HUES64 (cell line): ENCODE data around the gene SDC1.
"Not testable (repeated sequence)": the region's sequence is repeated elsewhere in the genome, so short reads cannot be mapped to it uniquely, and the experiment has no call there.

ENCODE experiments used
- H3K27ac ChIP-seq: 2 replicates; pipeline ENCODE4 v1.7.0; 2013; ENCODE audit warnings: low read depth, low read length, inconsistent platforms
- H3K27me3 ChIP-seq: 2 replicates; pipeline ENCODE4 v1.6.1; 2013; ENCODE audit warnings: mild to moderate bottlenecking, low read length; ENCODE audit not compliant: insufficient read depth
- H3K36me3 ChIP-seq: 2 replicates; pipeline ENCODE4 v1.6.1; 2013; ENCODE audit warnings: mild to moderate bottlenecking, low read length; ENCODE audit not compliant: insufficient read depth
- H3K4me1 ChIP-seq: 2 replicates; pipeline ENCODE4 v1.6.1; 2013; ENCODE audit warnings: mild to moderate bottlenecking, low read length, moderate library complexity; ENCODE audit not compliant: insufficient read depth
- H3K4me3 ChIP-seq: 2 replicates; pipeline ENCODE4 v1.5.1; 2013; ENCODE audit warnings: mild to moderate bottlenecking, low read length, moderate library complexity
- H3K9ac ChIP-seq: 2 replicates; pipeline ENCODE4 v1.6.1; 2013; ENCODE audit warnings: mild to moderate bottlenecking, low read depth, low read length
- H3K9me3 ChIP-seq: 2 replicates; pipeline ENCODE4 v1.6.1; 2013; ENCODE audit warnings: low read depth, low read length; ENCODE audit not compliant: insufficient read depth
- WGBS: fragments of 150-250, 120-280 bp; methylation state at CpG from one replicate; pipeline ENCODE4 v1.1.7; 2013; ENCODE audit warnings: missing lambda C conversion rate; 5-methylcytosine and 5-hydroxymethylcytosine counted together

The SDC1 gene

DNA sequence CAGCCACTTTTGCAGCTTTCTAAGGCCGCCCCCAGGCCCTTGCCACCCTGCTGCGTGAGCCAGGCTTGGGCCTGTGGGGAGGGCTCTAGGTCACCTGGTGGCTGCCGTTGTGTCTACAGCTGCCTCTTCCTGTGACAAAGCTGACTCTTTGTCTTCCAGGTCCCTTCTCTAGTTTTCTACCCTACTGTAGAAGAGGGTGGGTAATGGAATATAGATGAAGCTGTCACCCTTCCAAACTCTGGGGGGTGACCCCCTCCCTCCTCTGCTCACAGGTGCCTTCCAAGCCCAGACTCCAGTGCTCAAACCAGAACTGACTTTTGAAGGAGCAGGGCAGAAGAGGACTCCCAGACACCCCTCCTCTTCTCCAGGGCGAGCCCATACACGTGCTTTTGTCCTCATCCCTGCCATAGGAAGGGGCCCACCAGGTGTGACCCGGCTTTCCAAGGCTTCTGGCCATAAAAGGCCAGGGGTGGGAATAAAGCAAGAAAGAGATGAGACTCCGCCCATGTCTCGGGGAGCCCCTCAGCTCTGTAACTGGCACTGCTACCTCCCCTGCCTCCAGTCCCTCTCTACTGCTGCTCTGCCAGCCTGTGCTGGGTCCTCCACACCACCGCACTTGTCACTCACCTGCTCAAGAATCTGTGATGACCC lies 17.9 kb upstream of the SDC1 start:
- H3K9ac ChIP-seq = no peak overlapping the region
- H3K4me3 ChIP-seq = no peak overlapping the region
- peaks cover 7% of the 10 kb centered on the region; the same call in 1 of the 2 replicates for H3K4me1 ChIP-seq
- H3K27me3 ChIP-seq = no peaks in the 10 kb centered on the region
- H3K27ac ChIP-seq = no peak overlapping the region
- WGBS = 75% methylated on average over 9 of the region's 9 CpGs
- no peaks in the 10 kb centered on the region for H3K9me3 ChIP-seq
- peaks cover 5% of the 10 kb centered on the region; the same call in 1 of the 2 replicates for H3K36me3 ChIP-seq

GRCh38 chr2:20241973-20242726 lies 17.2 kb upstream of the SDC1 start:
- Histone ChIP-seq H3K9ac (no peak overlapping the region), H3K4me3 (no peak overlapping the region), H3K9me3 (no peaks in the 10 kb centered on the region), H3K4me1 (peaks cover 7% of the 10 kb centered on the region; the same call in 1 of the 2 replicates), H3K36me3 (peaks cover under 1% of the 10 kb centered on the region; the same call in 1 of the 2 replicates), H3K27me3 (no peaks in the 10 kb centered on the region), H3K27ac (no peak overlapping the region)
- WGBS = 93% methylated on average over 40 of the region's 43 CpGs

- H3K27ac ChIP-seq, H3K9ac ChIP-seq, H3K36me3 ChIP-seq, H3K4me3 ChIP-seq, H3K9me3 ChIP-seq, H3K27me3 ChIP-seq: not testable (repeated sequence)
- H3K4me1 ChIP-seq = peaks cover 12% of the 10 kb centered on the region
- 95% methylated on average over 6 of the region's 6 CpGs for WGBS
Measured at GRCh38 chr2:20240291-20240690, 15.4 kb upstream of the SDC1 start.

DNA sequence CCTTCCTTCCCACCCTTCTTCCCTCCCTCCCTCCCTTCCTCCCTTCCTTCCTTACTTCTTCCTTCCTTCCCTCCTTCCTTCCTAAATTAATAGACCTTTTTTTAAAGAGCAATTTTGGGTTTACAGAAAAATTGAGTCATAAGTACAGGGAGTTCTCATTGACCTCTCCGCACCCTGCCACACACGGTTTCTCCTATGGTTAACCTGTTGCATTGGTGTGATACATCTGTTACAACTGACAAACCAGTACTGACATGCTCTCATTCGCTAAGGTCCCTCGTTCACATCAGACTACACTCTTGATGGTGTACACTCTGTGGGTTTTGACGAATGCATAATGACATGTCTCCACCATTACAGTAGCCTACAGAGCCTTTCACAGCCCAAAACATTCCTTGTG lies 11.6 kb upstream of the SDC1 start:
- WGBS = 88% methylated on average over 5 of the region's 5 CpGs
- no peaks in the 10 kb centered on the region for H3K27me3 ChIP-seq
- peaks cover 12% of the 10 kb centered on the region for H3K4me1 ChIP-seq
- H3K36me3 ChIP-seq = no peaks in the 10 kb centered on the region
- H3K4me3 ChIP-seq = no peak overlapping the region
- H3K27ac ChIP-seq = no peak overlapping the region
- no peak overlapping the region for H3K9ac ChIP-seq
- H3K9me3 ChIP-seq = no peaks in the 10 kb centered on the region

DNA sequence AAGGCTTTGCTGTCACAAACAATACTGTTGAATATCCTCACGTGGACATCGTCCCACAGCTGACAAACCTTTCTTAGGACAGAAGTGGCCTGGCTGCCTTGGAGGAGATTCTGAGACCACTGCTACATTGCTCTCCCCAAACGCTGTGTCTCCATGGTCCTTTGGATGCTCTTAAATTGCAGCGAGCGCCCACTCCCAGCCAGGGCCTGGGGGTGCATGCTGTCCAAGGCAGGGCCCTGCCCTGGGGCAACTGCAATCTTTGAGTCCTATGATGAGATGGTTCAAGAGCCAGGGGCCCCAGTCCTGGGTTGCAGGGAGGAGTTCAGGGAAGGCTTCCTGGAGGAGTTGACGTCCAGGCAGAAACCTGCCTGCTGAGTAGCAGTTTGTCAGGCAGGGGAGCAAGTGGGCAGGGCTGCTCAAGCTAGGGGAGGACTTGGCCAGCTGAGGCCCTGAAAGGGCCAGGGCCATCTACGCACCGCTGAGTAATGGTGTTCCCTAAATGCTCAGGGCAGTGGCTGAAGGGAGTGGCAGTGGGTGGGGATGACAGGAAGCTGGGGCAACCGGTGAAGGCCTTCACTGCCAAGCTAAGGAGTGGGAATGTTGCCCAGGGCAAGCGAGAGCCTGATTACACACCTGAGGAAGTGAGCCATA lies 10.8 kb upstream of the SDC1 start:
- H3K4me3 ChIP-seq = no peak overlapping the region
- no peaks in the 10 kb centered on the region for H3K9me3 ChIP-seq
- no peaks in the 10 kb centered on the region for H3K36me3 ChIP-seq
- 87% methylated on average over 10 of the region's 10 CpGs for WGBS
- peaks cover 13% of the 10 kb centered on the region for H3K4me1 ChIP-seq
- no peaks in the 10 kb centered on the region for H3K27me3 ChIP-seq
- no peak overlapping the region for H3K27ac ChIP-seq
- no peak overlapping the region for H3K9ac ChIP-seq

DNA sequence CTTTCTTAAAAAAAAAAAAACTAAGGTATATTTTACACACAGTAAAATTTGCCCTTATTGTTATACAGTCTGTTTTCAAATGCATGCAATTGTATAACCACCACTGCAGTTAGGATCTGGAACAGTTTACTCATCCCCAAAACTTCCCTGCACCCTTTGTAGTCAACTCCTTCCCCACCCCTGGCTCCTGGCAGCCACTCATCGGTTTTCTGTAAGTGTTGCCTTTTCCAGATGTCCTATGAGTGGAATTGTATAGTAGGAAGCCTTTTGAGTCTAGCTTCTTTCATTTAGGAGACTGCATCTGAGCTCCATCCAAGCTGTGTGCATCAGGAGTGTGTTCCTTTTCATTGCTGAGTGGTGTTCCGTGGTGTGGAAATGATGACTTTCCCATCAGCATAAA lies 9.7 kb upstream of the SDC1 start:
- H3K27ac ChIP-seq, H3K9me3 ChIP-seq: not testable (repeated sequence)
- 92% methylated on average over 2 of the region's 2 CpGs for WGBS

GRCh38 chr2:20232837-20233207 lies 7.9 kb upstream of the SDC1 start:
- Histone ChIP-seq H3K9me3 (no peaks in the 10 kb centered on the region), H3K27ac (no peak overlapping the region), H3K4me1 (peaks cover 13% of the 10 kb centered on the region), H3K27me3 (no peaks in the 10 kb centered on the region), H3K4me3 (no peak overlapping the region), H3K36me3 (no peaks in the 10 kb centered on the region), H3K9ac (no peak overlapping the region)
- whole genome bisulfite sequencing = 91% methylated on average over 5 of the region's 5 CpGs

More for the DNA sequence above, 9.7 kb upstream of the SDC1 start:
- peaks cover 13% of the 10 kb centered on the region for H3K4me1 ChIP-seq
- H3K36me3 ChIP-seq, H3K9ac ChIP-seq, H3K27me3 ChIP-seq, H3K4me3 ChIP-seq: not testable (repeated sequence)

GRCh38 chr2:20231598-20232026 lies 6.7 kb upstream of the SDC1 start:
- no peak overlapping the region for H3K27ac ChIP-seq
- WGBS = 53% methylated on average over 6 of the region's 6 CpGs

DNA sequence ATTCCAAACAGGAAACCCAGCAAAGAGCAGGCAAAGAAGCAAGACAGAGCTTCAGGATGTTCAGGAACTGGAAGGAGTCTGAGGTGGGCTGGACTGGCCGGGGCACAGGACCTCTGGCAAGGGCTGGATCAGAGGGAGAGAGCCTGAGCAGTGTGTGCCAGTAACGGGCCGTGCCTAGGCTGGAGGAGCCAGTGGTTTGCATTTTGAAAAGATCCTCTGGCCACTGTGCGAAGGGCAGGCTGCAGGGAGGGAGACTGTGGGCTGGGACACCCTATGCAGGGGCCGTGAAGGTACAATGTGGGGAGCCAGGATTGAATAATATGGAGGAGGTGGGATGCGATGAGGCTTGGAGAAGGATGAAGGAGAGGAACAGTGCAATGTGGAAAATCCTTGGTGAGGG lies 6.2 kb upstream of the SDC1 start:
- no peak overlapping the region for H3K9ac ChIP-seq
- no peak overlapping the region for H3K4me3 ChIP-seq
- H3K9me3 ChIP-seq = no peaks in the 10 kb centered on the region
- peaks cover 7% of the 10 kb centered on the region for H3K4me1 ChIP-seq
- H3K27ac ChIP-seq = no peak overlapping the region
- WGBS = 86% methylated on average over 6 of the region's 6 CpGs
- H3K36me3 ChIP-seq = no peaks in the 10 kb centered on the region
- peaks cover 3% of the 10 kb centered on the region for H3K27me3 ChIP-seq

More at GRCh38 chr2:20231598-20232026, 6.7 kb upstream of the SDC1 start:
- Histone ChIP-seq H3K9me3 (no peaks in the 10 kb centered on the region), H3K4me1 (peaks cover 8% of the 10 kb centered on the region), H3K4me3 (no peak overlapping the region), H3K27me3 (no peaks in the 10 kb centered on the region), H3K36me3 (no peaks in the 10 kb centered on the region), H3K9ac (no peak overlapping the region)

- Histone ChIP-seq H3K27ac (no peak overlapping the region), H3K9me3 (no peaks in the 10 kb centered on the region), H3K9ac (no peak overlapping the region), H3K27me3 (peaks cover 4% of the 10 kb centered on the region), H3K36me3 (no peaks in the 10 kb centered on the region), H3K4me1 (peaks cover 7% of the 10 kb centered on the region), H3K4me3 (no peak overlapping the region)
- WGBS = 94% methylated on average over 4 of the region's 4 CpGs
Measured at GRCh38 chr2:20230114-20230425, 5.1 kb upstream of the SDC1 start.

DNA sequence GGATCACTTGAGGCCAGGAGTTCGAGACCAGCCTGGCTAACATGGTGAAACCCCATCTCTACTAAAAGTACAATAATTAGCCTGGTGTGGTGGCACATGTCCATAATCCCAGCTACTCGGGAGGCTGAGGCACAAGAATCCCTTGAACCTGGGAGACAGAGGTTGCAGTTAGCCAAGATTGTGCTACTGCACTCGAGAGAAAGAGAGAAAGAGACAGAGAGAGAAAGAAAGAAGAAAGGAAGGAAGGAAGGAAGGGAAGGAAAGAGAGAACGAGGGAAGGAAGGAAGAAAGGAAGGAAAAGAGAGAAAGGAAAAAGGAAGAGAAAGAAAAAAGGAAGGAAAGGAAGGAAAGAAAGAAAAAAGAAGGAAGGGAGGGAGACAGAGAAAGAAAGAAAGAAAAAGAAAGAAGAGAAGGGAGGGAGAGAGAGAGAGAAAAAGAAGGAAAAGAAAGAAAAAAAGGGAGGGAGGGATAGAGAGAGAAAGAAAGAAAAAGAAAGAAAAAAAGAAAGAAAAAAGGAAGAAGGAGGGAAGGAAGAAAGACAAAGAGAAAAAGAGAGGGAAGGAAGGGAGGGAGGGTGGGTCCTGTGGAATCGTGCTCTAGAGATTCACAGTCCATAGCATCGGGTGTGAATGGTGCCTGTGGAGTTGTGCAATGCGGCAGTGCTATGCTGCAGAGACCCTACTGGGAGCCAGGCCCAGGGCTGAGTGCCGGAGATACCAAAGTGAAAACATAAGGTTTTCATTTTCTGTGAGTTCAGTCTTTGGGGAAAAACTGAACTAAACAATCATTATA lies 4.6 kb upstream of the SDC1 start:
- no peak overlapping the region for H3K27ac ChIP-seq
- H3K9ac ChIP-seq = no peak overlapping the region
- no peaks in the 10 kb centered on the region for H3K9me3 ChIP-seq
- WGBS = 88% methylated on average over 8 of the region's 8 CpGs
- peaks cover 7% of the 10 kb centered on the region for H3K4me1 ChIP-seq
- H3K36me3 ChIP-seq = no peaks in the 10 kb centered on the region
- peaks cover 4% of the 10 kb centered on the region for H3K27me3 ChIP-seq
- H3K4me3 ChIP-seq = no peak overlapping the region
